HL-60 (cell line): ENCODE data around the gene FAM72C.
"Not testable (repeated sequence)": the region's sequence is repeated elsewhere in the genome, so short reads cannot be mapped to it uniquely, and the experiment has no call there.

ENCODE experiments used
- GABPA ChIP-seq: IDR thresholded peaks from 2 replicates; pipeline ENCODE4 v1.6.1; 2012; ENCODE audit warnings: low read depth
- POLR2AphosphoS5 ChIP-seq: IDR thresholded peaks from 2 replicates; pipeline ENCODE4 v1.6.1; 2012; ENCODE audit warnings: low read depth
- TF ChIP-seq, protein P1 (sequence below): IDR thresholded peaks from one replicate; pipeline ENCODE4 v1.5.1; 2011; ENCODE audit warnings: low read length, control low read depth, inconsistent platforms; ENCODE audit not compliant: insufficient read depth
- TF ChIP-seq, protein P2 (sequence below): IDR thresholded peaks from 2 replicates; pipeline ENCODE4 v1.6.1; 2012; ENCODE audit warnings: low read depth; ENCODE audit not compliant: insufficient replicate concordance

DNA sequence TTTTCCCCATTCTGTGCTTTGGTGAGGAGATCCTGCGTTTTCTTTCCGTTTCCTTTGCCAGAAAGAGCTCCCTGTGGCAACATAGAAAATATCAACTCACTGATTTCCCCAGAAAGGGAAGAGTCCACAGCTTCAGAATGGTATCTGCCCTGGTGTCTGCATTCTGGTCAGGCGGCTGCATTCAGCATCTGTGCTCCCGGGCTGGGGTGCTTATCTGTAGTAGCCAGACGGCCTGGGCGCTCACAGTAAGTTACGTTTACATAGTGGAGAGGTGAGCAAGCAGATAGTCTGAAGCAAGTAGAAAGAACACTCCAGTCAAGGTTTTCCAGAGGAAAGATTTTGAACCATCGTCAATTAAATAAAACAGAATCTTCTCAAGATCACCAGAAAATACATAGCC lies 29.3 kb upstream of the FAM72C start:
- TF ChIP-seq POLR2AphosphoS5, GABPA: not testable (repeated sequence)
- TF ChIP-seq, protein P1, sequence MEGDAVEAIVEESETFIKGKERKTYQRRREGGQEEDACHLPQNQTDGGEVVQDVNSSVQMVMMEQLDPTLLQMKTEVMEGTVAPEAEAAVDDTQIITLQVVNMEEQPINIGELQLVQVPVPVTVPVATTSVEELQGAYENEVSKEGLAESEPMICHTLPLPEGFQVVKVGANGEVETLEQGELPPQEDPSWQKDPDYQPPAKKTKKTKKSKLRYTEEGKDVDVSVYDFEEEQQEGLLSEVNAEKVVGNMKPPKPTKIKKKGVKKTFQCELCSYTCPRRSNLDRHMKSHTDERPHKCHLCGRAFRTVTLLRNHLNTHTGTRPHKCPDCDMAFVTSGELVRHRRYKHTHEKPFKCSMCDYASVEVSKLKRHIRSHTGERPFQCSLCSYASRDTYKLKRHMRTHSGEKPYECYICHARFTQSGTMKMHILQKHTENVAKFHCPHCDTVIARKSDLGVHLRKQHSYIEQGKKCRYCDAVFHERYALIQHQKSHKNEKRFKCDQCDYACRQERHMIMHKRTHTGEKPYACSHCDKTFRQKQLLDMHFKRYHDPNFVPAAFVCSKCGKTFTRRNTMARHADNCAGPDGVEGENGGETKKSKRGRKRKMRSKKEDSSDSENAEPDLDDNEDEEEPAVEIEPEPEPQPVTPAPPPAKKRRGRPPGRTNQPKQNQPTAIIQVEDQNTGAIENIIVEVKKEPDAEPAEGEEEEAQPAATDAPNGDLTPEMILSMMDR = not testable (repeated sequence)
- TF ChIP-seq, protein P2, sequence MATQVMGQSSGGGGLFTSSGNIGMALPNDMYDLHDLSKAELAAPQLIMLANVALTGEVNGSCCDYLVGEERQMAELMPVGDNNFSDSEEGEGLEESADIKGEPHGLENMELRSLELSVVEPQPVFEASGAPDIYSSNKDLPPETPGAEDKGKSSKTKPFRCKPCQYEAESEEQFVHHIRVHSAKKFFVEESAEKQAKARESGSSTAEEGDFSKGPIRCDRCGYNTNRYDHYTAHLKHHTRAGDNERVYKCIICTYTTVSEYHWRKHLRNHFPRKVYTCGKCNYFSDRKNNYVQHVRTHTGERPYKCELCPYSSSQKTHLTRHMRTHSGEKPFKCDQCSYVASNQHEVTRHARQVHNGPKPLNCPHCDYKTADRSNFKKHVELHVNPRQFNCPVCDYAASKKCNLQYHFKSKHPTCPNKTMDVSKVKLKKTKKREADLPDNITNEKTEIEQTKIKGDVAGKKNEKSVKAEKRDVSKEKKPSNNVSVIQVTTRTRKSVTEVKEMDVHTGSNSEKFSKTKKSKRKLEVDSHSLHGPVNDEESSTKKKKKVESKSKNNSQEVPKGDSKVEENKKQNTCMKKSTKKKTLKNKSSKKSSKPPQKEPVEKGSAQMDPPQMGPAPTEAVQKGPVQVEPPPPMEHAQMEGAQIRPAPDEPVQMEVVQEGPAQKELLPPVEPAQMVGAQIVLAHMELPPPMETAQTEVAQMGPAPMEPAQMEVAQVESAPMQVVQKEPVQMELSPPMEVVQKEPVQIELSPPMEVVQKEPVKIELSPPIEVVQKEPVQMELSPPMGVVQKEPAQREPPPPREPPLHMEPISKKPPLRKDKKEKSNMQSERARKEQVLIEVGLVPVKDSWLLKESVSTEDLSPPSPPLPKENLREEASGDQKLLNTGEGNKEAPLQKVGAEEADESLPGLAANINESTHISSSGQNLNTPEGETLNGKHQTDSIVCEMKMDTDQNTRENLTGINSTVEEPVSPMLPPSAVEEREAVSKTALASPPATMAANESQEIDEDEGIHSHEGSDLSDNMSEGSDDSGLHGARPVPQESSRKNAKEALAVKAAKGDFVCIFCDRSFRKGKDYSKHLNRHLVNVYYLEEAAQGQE = not testable (repeated sequence)
